Mucosa of rectum (tissue), 2 donors: ENCODE measurements around the gene RACGAP1.

Experiments
- H3K27ac ChIP-seq, 2 donors: one replicate each; pipeline ENCODE4 v1.7.0; 2013; ENCODE audit warnings: inconsistent platforms in 2 of 2, low read depth in 2 of 2, low read length in 2 of 2
- H3K27me3 ChIP-seq, 2 donors: one replicate each; pipeline ENCODE4 v1.7.0; 2013; ENCODE audit warnings: low read length in 2 of 2; ENCODE audit not compliant: control insufficient read depth in 2 of 2, insufficient read depth in 2 of 2
- H3K36me3 ChIP-seq, 2 donors: one replicate each; pipeline ENCODE4 v1.7.0; 2013; ENCODE audit warnings: low read length in 2 of 2; ENCODE audit not compliant: control insufficient read depth in 2 of 2, insufficient read depth in 2 of 2
- H3K4me1 ChIP-seq, 2 donors: one replicate each; pipeline ENCODE4 v1.7.0; 2013; ENCODE audit warnings: low read length in 2 of 2, mild to moderate bottlenecking in 1 of 2; ENCODE audit not compliant: control insufficient read depth in 2 of 2, insufficient read depth in 2 of 2
- H3K4me3 ChIP-seq, 2 donors: one replicate each; pipeline ENCODE4 v1.7.0; 2013; ENCODE audit warnings: low read length in 2 of 2
- H3K9ac ChIP-seq, 2 donors: one replicate each; pipeline ENCODE4 v1.7.0; 2013; ENCODE audit warnings: low read length in 2 of 2, low read depth in 1 of 2, mild to moderate bottlenecking in 1 of 2
- H3K9me3 ChIP-seq, 2 donors: one replicate each; pipeline ENCODE4 v1.7.0; 2013; ENCODE audit warnings: low read length in 2 of 2; ENCODE audit not compliant: control insufficient read depth in 2 of 2
- donor health status: healthy.
- donor health status: Normal muscosa, but diverticular disease.

The RACGAP1 gene

DNA sequence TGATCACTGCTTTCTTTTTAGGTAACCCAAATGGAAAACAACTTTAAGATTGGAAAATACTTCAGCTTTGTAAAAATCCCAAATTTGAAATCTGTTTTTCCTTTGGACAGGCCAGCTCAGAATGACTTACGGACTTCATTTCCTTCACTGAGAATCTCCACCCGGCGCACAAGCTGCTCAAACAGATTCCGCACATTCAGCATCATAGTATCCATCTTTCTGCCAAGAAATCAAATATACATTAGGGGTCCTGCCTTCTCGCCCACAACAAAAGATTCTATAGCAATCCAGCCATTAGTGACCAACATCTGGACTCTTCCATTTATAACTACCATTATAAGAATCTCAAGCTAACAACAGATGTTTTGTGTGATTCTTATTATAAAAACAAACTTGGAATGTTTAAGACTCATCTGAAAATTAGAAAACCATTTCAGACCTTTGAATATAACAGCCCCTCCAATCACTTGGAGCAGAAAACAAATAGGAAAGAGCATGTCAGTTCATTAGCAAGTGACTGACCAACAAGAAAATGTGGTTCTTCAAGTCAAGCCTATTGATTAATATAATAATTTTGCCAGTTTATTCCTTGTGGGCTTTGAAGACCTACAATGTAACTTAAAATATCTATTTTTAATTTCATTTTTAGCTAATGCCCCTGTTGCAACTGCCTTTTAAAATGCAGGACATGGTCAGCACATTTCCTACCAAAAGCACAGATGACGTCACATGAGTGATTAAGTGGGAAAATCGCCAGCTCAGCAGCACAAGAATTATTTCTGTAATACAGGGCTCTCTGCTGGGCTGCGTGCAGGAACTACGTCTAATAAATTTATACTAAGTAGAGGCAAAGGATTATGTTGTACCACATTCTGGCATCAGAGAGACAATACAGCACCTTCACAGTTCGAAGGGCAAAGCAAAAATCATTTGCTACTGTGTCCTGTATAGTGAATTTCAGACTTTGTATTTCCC, 8.5 kb downstream of the RACGAP1 start:
- no peak overlapping the region for H3K27ac ChIP-seq
- no peaks in the 10 kb centered on the region for H3K36me3 ChIP-seq
- no peak overlapping the region for H3K4me3 ChIP-seq
- H3K27me3 ChIP-seq: no peaks in the 10 kb centered on the region
- no peaks in the 10 kb centered on the region for H3K9me3 ChIP-seq
- H3K9ac ChIP-seq: no peak overlapping the region
- no peaks in the 10 kb centered on the region for H3K4me1 ChIP-seq

DNA sequence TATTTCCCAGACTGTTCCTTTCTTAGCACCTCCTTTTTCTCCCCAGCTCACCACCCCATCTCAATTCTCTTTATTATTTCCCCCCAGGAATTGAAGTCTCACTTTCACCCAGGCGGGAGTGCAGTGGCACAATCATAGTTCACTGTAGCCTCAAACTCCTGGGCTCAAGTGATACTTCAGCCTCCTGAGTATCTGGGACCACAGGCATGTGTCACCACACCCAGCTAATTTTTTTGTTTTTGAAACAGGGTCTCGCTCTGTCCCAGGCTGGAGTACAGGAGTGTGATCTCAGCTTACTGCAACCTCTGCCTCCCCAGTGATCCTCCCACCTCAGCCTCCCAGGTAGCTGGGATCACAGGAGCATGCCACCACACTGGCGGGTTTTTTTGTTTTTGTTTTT, 11.0 kb downstream of the RACGAP1 start:
- Histone ChIP-seq H3K4me3 (no peak overlapping the region), H3K9me3 (no peaks in the 10 kb centered on the region), H3K9ac (no peak overlapping the region), H3K27ac (no peak overlapping the region), H3K4me1 (no peaks in the 10 kb centered on the region), H3K27me3 (no peaks in the 10 kb centered on the region), H3K36me3 (no peaks in the 10 kb centered on the region)

GRCh38 chr12:50013361-50014147, 11.7 kb downstream of the RACGAP1 start:
- Histone ChIP-seq H3K4me1 (no peaks in the 10 kb centered on the region), H3K9me3 (no peaks in the 10 kb centered on the region), H3K4me3 (no peak overlapping the region), H3K36me3 (no peaks in the 10 kb centered on the region), H3K27me3 (no peaks in the 10 kb centered on the region), H3K9ac (no peak overlapping the region), H3K27ac (no peak overlapping the region)

DNA sequence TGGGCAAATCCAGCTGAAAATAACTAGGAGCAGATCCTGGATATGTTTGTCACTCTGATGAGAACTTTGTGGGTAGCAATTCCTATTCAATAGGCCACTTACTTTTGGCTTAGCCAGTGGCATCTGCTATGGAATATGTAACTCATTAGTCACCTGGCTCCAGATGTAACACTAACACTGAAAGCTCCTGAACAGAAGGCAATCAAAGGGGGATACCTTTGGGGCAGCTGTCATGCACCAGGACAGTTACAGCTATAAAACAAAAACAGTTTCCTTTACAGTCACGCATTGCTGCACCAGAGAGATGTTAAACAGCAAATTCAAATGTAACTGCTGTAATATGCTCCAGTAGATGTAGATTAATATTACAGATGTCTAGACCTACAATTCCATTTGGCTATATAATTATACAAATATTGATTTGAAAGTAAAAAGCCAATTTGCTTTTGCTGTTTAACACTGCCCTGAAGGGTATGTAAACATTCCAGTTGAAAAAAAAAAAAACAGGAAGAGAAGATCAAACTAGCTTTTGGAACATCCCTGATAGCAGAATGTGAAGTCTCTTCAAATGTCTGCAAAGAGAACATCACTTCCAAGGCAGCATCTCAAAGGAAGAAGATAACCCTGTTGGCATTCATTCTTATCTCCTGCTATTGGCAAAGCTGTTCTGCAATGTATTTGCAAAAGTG, 18.4 kb downstream of the RACGAP1 start:
- Histone ChIP-seq H3K9ac (no peak overlapping the region), H3K27me3 (no peaks in the 10 kb centered on the region), H3K9me3 (no peaks in the 10 kb centered on the region), H3K27ac (peak overlapping the region in 1 of 2 donors; percentile 7), H3K36me3 (peaks cover 5 to 8% of the 10 kb centered on the region in 2 donors), H3K4me1 (no peaks in the 10 kb centered on the region), H3K4me3 (no peak overlapping the region)

GRCh38 chr12:50006280-50006679, 19.0 kb downstream of the RACGAP1 start:
- no peaks in the 10 kb centered on the region for H3K9me3 ChIP-seq
- H3K9ac ChIP-seq: no peak overlapping the region
- H3K27me3 ChIP-seq: no peaks in the 10 kb centered on the region
- no peak overlapping the region for H3K4me3 ChIP-seq
- peaks cover 5 to 8% of the 10 kb centered on the region in 2 donors for H3K36me3 ChIP-seq
- peak overlapping the region in 1 of 2 donors; percentile 7 for H3K27ac ChIP-seq
- H3K4me1 ChIP-seq: no peaks in the 10 kb centered on the region

GRCh38 chr12:50005175-50005574, 20.1 kb downstream of the RACGAP1 start:
- no peak overlapping the region for H3K4me3 ChIP-seq
- no peaks in the 10 kb centered on the region for H3K4me1 ChIP-seq
- H3K9me3 ChIP-seq: no peaks in the 10 kb centered on the region
- no peak overlapping the region for H3K27ac ChIP-seq
- peaks cover 5 to 17% of the 10 kb centered on the region in 2 donors for H3K36me3 ChIP-seq
- no peak overlapping the region for H3K9ac ChIP-seq
- no peaks in the 10 kb centered on the region for H3K27me3 ChIP-seq

- Histone ChIP-seq H3K9ac (no peak overlapping the region), H3K27ac (no peak overlapping the region), H3K4me3 (no peak overlapping the region), H3K36me3 (peaks cover 5 to 17% of the 10 kb centered on the region in 2 donors), H3K9me3 (no peaks in the 10 kb centered on the region), H3K27me3 (no peaks in the 10 kb centered on the region), H3K4me1 (no peaks in the 10 kb centered on the region)
Observed at GRCh38 chr12:50004696-50005095, 20.6 kb downstream of the RACGAP1 start.

- Histone ChIP-seq H3K27ac (no peak overlapping the region), H3K4me1 (no peaks in the 10 kb centered on the region)
Observed at GRCh38 chr12:50003595-50003994, 21.7 kb downstream of the RACGAP1 start.

GRCh38 chr12:49998453-49998852, 26.8 kb downstream of the RACGAP1 start:
- H3K4me3 ChIP-seq: no peak overlapping the region
- no peaks in the 10 kb centered on the region for H3K27me3 ChIP-seq
- no peak overlapping the region for H3K9ac ChIP-seq
- H3K27ac ChIP-seq: no peak overlapping the region
- H3K4me1 ChIP-seq: no peaks in the 10 kb centered on the region
- H3K36me3 ChIP-seq: peaks cover 3 to 21% of the 10 kb centered on the region in 2 donors
- H3K9me3 ChIP-seq: no peaks in the 10 kb centered on the region

More at GRCh38 chr12:50003595-50003994, 21.7 kb downstream of the RACGAP1 start:
- H3K27me3 ChIP-seq: no peaks in the 10 kb centered on the region
- H3K4me3 ChIP-seq: no peak overlapping the region
- peaks cover 5 to 22% of the 10 kb centered on the region in 2 donors for H3K36me3 ChIP-seq
- H3K9me3 ChIP-seq: no peaks in the 10 kb centered on the region
- H3K9ac ChIP-seq: no peak overlapping the region
